HL-60 (cell line): Measurements from ENCODE around the gene UGDH.

ENCODE experiments used
- DNase-seq, 2 experiments: peaks; one replicate each; pipeline ENCODE4 v3.0.0-alpha.2; 2010 to 2020; ENCODE audit warnings: low read depth in 1 of 2, low spot score in 1 of 2
- H3K27ac ChIP-seq: fragments of 250-450 bp; sonication (Bioruptor Pico); replicated peaks from 2 replicates; pipeline ENCODE4 v1.5.1; 2020; ENCODE audit warnings: mild to moderate bottlenecking, moderate library complexity
- H3K27me3 ChIP-seq: fragments of 250-450 bp; sonication (Bioruptor Pico); 2 replicates; pipeline ENCODE4 v1.5.1; 2021; ENCODE audit warnings: mild to moderate bottlenecking, moderate library complexity; ENCODE audit not compliant: insufficient read depth, poor library complexity, severe bottlenecking
- H3K4me3 ChIP-seq: replicated peaks from 2 replicates; pipeline ENCODE4 v1.5.1; 2011; ENCODE audit warnings: mild to moderate bottlenecking, control low read depth, low read length; ENCODE audit not compliant: insufficient read depth
- GABPA ChIP-seq: IDR thresholded peaks from 2 replicates; pipeline ENCODE4 v1.6.1; 2012; ENCODE audit warnings: low read depth
- POLR2AphosphoS5 ChIP-seq: IDR thresholded peaks from 2 replicates; pipeline ENCODE4 v1.6.1; 2012; ENCODE audit warnings: low read depth
- SPI1 ChIP-seq: IDR thresholded peaks from 2 replicates; pipeline ENCODE4 v1.6.1; 2012; ENCODE audit warnings: low read depth, mild to moderate bottlenecking, borderline replicate concordance
- TF ChIP-seq, protein P1 (sequence below): IDR thresholded peaks from 2 replicates; pipeline ENCODE4 v1.6.1; 2012; ENCODE audit warnings: low read depth; ENCODE audit not compliant: insufficient replicate concordance
- TF ChIP-seq, protein P2 (sequence below): IDR thresholded peaks from one replicate; pipeline ENCODE4 v1.5.1; 2011; ENCODE audit warnings: low read length, control low read depth, inconsistent platforms; ENCODE audit not compliant: insufficient read depth

The UGDH gene

DNA sequence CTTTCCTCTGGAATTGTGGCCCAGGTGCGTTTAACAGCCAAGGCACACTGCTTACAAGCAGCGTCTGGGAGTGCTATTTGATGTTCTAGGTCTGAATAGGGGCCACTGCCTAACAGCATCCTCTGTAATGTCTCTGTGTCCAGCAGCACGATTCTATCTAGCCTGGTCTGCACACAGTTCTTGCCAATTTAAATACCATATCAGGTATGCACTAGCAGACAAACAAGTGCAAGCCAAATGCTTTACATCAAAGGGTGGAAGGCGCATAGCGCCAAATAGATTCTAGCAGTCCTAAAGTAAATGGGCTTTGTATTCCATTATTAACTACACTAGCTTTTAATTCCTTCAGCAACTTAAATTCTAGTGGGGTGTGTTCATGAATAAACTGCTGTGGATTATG lies 15.8 kb upstream of the UGDH start:
- Histone ChIP-seq H3K4me3 (no peak overlapping the region), H3K27ac (no peak overlapping the region), H3K27me3 (no peaks in the 10 kb centered on the region)
- TF ChIP-seq, protein P1, sequence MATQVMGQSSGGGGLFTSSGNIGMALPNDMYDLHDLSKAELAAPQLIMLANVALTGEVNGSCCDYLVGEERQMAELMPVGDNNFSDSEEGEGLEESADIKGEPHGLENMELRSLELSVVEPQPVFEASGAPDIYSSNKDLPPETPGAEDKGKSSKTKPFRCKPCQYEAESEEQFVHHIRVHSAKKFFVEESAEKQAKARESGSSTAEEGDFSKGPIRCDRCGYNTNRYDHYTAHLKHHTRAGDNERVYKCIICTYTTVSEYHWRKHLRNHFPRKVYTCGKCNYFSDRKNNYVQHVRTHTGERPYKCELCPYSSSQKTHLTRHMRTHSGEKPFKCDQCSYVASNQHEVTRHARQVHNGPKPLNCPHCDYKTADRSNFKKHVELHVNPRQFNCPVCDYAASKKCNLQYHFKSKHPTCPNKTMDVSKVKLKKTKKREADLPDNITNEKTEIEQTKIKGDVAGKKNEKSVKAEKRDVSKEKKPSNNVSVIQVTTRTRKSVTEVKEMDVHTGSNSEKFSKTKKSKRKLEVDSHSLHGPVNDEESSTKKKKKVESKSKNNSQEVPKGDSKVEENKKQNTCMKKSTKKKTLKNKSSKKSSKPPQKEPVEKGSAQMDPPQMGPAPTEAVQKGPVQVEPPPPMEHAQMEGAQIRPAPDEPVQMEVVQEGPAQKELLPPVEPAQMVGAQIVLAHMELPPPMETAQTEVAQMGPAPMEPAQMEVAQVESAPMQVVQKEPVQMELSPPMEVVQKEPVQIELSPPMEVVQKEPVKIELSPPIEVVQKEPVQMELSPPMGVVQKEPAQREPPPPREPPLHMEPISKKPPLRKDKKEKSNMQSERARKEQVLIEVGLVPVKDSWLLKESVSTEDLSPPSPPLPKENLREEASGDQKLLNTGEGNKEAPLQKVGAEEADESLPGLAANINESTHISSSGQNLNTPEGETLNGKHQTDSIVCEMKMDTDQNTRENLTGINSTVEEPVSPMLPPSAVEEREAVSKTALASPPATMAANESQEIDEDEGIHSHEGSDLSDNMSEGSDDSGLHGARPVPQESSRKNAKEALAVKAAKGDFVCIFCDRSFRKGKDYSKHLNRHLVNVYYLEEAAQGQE, result no peak
- TF ChIP-seq, protein P2, sequence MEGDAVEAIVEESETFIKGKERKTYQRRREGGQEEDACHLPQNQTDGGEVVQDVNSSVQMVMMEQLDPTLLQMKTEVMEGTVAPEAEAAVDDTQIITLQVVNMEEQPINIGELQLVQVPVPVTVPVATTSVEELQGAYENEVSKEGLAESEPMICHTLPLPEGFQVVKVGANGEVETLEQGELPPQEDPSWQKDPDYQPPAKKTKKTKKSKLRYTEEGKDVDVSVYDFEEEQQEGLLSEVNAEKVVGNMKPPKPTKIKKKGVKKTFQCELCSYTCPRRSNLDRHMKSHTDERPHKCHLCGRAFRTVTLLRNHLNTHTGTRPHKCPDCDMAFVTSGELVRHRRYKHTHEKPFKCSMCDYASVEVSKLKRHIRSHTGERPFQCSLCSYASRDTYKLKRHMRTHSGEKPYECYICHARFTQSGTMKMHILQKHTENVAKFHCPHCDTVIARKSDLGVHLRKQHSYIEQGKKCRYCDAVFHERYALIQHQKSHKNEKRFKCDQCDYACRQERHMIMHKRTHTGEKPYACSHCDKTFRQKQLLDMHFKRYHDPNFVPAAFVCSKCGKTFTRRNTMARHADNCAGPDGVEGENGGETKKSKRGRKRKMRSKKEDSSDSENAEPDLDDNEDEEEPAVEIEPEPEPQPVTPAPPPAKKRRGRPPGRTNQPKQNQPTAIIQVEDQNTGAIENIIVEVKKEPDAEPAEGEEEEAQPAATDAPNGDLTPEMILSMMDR, result no peak
- no peak for TF ChIP-seq POLR2AphosphoS5
- TF ChIP-seq SPI1, result no peak
- TF ChIP-seq GABPA, result no peak
- DNase-seq, result no peak

DNA sequence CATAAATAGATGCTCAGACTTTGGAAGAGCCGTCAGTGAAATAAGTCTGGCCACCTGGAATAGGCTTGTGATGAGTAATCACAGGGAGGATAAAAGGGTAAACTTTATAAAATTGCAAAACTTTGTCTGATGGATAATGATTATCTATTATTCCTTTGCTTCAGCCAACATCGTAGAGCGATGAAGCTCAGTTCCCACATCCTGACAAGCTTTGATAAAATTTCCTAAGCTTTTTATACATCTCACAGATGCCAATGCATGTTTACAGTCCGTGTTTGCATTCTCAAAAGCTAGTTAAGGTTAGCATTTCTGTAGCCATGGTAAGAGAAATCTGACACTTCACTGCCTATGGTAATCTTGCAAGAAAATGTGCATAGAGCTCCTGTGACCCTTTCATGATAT lies 15.4 kb upstream of the UGDH start:
- H3K4me3 ChIP-seq, result no peak overlapping the region
- no peaks in the 10 kb centered on the region for H3K27me3 ChIP-seq
- no peak for TF ChIP-seq POLR2AphosphoS5
- no peak for TF ChIP-seq SPI1
- TF ChIP-seq, protein P1, result no peak
- TF ChIP-seq, protein P2, result no peak
- TF ChIP-seq GABPA, result no peak
- DNase-seq, result no peak
- no peak overlapping the region for H3K27ac ChIP-seq

DNA sequence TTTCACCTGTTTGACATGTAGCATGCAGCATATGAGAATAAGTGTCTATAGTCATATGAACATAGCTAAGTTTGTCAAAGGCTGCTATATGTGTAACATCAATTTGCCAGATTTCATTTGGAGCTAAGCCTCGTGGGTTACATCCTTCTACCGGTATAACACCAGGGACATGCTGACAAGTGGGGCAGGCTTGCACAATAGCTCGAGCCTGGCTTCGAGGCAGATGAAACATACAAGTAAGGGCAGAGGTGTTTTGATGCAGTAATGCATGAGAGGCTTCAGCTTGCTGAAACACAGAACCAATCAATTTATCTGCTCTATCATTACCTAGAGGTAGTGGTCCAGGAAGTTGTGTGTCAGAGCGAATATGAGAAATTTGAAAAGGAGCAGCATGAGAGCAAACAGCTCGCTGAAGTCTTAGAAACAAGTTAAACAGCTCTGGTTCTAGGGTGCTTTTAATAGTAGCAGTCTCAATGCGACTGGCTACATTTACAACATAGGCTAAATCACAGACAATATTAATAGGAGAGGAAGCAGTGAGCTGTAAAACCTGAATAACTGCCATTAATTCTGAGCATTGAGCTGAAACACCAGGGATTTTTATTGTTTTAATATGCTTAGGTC lies 14.9 kb upstream of the UGDH start:
- no peak for TF ChIP-seq GABPA
- TF ChIP-seq, protein P2, result no peak
- TF ChIP-seq, protein P1, result no peak
- TF ChIP-seq SPI1, result no peak
- no peak for TF ChIP-seq POLR2AphosphoS5
- Histone ChIP-seq H3K4me3 (no peak overlapping the region), H3K27ac (no peak overlapping the region), H3K27me3 (no peaks in the 10 kb centered on the region)
- DNase-seq, result no peak
